Measurements from ENCODE around the gene NDST1.

- no peak for TF ChIP-seq POLR2AphosphoS5 (IDR thresholded peaks at IDR 0.05)
- TF ChIP-seq POLR2A (IDR thresholded peaks at IDR 0.05): no peak
- TF ChIP-seq, protein P1, sequence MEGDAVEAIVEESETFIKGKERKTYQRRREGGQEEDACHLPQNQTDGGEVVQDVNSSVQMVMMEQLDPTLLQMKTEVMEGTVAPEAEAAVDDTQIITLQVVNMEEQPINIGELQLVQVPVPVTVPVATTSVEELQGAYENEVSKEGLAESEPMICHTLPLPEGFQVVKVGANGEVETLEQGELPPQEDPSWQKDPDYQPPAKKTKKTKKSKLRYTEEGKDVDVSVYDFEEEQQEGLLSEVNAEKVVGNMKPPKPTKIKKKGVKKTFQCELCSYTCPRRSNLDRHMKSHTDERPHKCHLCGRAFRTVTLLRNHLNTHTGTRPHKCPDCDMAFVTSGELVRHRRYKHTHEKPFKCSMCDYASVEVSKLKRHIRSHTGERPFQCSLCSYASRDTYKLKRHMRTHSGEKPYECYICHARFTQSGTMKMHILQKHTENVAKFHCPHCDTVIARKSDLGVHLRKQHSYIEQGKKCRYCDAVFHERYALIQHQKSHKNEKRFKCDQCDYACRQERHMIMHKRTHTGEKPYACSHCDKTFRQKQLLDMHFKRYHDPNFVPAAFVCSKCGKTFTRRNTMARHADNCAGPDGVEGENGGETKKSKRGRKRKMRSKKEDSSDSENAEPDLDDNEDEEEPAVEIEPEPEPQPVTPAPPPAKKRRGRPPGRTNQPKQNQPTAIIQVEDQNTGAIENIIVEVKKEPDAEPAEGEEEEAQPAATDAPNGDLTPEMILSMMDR (IDR thresholded peaks at IDR 0.05): no peak
- TF ChIP-seq EP300 (IDR thresholded peaks at IDR 0.05; ENCODE audit: low read depth): no peak
These were observed 8.1 kb downstream of the NDST1 start for GRCh38 chr5:150516011-150516410.

All from transverse colon (tissue), 4 donors.